ENCODE results near the gene FNDC1. TPM values are rescaled to one million over a fixed set of nuclear protein-coding genes. Genes with fewer than 3 reads are reported as not detected.

Gene FNDC1
- total and polyA plus RNA-seq, 2 of the 13 experiments (the other 11 are each of a cell fraction or from before 2014, with no cell fraction given): not detected

DNA sequence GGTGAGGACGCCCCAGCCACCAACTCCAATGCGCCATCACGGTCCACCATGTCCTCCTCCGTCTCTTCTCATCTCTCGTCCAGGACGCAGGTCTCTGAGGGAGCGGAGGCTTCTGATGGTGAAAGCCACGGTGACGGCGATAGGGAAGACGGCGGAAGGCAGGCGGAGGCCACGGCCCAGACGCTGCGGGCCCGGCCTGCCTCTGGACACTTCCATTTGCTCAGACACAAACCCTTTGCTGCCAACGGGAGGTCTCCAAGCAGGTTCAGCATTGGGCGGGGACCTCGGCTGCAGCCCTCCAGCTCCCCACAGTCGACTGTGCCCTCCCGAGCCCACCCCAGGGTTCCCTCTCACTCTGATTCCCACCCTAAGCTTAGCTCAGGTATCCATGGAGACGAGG lies 63.6 kb downstream of the FNDC1 start (continued):
- TF ChIP-seq, protein P1, sequence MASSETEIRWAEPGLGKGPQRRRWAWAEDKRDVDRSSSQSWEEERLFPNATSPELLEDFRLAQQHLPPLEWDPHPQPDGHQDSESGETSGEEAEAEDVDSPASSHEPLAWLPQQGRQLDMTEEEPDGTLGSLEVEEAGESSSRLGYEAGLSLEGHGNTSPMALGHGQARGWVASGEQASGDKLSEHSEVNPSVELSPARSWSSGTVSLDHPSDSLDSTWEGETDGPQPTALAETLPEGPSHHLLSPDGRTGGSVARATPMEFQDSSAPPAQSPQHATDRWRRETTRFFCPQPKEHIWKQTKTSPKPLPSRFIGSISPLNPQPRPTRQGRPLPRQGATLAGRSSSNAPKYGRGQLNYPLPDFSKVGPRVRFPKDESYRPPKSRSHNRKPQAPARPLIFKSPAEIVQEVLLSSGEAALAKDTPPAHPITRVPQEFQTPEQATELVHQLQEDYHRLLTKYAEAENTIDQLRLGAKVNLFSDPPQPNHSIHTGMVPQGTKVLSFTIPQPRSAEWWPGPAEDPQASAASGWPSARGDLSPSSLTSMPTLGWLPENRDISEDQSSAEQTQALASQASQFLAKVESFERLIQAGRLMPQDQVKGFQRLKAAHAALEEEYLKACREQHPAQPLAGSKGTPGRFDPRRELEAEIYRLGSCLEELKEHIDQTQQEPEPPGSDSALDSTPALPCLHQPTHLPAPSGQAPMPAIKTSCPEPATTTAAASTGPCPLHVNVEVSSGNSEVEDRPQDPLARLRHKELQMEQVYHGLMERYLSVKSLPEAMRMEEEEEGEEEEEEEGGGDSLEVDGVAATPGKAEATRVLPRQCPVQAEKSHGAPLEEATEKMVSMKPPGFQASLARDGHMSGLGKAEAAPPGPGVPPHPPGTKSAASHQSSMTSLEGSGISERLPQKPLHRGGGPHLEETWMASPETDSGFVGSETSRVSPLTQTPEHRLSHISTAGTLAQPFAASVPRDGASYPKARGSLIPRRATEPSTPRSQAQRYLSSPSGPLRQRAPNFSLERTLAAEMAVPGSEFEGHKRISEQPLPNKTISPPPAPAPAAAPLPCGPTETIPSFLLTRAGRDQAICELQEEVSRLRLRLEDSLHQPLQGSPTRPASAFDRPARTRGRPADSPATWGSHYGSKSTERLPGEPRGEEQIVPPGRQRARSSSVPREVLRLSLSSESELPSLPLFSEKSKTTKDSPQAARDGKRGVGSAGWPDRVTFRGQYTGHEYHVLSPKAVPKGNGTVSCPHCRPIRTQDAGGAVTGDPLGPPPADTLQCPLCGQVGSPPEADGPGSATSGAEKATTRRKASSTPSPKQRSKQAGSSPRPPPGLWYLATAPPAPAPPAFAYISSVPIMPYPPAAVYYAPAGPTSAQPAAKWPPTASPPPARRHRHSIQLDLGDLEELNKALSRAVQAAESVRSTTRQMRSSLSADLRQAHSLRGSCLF (CRISPR knock-in tag; IDR thresholded peaks at IDR 0.05; ENCODE audit: borderline replicate concordance): no peak

DNA sequence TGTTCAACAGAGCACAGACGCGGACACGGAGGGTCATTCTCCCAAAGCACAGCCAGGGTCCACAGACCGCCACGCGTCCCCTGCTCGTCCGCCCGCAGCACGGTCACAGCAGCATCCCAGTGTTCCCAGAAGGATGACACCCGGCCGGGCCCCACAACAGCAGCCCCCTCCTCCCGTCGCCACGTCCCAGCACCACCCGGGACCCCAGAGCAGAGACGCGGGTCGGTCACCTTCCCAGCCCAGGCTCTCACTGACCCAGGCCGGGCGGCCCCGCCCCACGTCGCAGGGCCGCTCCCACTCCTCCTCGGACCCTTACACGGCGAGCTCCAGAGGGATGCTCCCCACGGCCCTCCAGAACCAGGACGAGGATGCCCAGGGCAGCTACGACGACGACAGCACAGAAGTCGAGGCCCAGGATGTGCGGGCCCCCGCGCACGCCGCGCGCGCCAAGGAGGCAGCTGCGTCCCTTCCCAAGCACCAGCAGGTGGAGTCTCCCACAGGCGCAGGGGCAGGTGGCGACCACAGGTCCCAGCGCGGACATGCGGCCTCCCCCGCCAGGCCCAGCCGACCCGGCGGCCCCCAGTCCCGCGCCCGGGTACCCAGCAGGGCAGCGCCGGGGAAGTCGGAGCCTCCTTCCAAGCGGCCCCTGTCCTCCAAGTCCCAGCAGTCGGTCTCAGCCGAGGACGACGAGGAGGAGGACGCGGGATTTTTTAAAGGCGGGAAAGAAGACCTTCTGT lies 64.3 kb downstream of the FNDC1 start:
- Histone ChIP-seq H2AFZ (ENCODE audit: low read length) (no peak overlapping the region), H3K4me2 (ENCODE audit: low read depth, low read length) (no peak overlapping the region), H3K9ac (ENCODE audit: insufficient read depth, low read depth, low read length) (no peak overlapping the region), H4K20me1 (ENCODE audit: insufficient read depth, low read length) (no peaks in the 10 kb centered on the region), H3K27ac (ENCODE audit: extremely low read length, insufficient read depth, low read length) (no peak overlapping the region), H3K9me3 (ENCODE audit: low read length) (no peaks in the 10 kb centered on the region), H3K4me1 (ENCODE audit: insufficient read depth, low read length) (no peaks in the 10 kb centered on the region), H3K4me3 (replicated peaks in 1 of 3; ENCODE audit: insufficient read depth in 1 of 3, low read depth in 2 of 3, low read length in 3 of 3) (no peak overlapping the region), H3K27me3 (ENCODE audit: control insufficient read depth in 1 of 2, insufficient read depth in 2 of 2, low read length in 2 of 2) (peaks cover 4 to 45% of the 10 kb centered on the region in 2 experiments; a peak in 3 of 5 replicates), H3K36me3 (replicated peaks in 1 of 2; ENCODE audit: control insufficient read depth in 1 of 2, insufficient read depth in 2 of 2, low read length in 2 of 2) (no peaks in the 10 kb centered on the region), H3K79me2 (ENCODE audit: insufficient read depth, low read length) (no peaks in the 10 kb centered on the region)
- ATAC-seq (peak; percentile 62), DNase-seq (ENCODE audit: low spot score) (no peak), FAIRE-seq (no peak)
- in situ Hi-C loops (cut with HindIII; ENCODE audit: extremely low pct_ligation_motif_present, low pct_unique_long_range_greater_than_20kb) (no loop called here), intact Hi-C loops (cut with micrococcal nuclease; ENCODE audit: unreplicated experiment) (no loop called here)
- BruUV-seq (replicated peaks): no TSS peak
- CTCF ChIA-PET (ENCODE audit: low intra/inter-chr PET ratio, low total read pairs): no interaction called here
- TF ChIP-seq, protein P2, sequence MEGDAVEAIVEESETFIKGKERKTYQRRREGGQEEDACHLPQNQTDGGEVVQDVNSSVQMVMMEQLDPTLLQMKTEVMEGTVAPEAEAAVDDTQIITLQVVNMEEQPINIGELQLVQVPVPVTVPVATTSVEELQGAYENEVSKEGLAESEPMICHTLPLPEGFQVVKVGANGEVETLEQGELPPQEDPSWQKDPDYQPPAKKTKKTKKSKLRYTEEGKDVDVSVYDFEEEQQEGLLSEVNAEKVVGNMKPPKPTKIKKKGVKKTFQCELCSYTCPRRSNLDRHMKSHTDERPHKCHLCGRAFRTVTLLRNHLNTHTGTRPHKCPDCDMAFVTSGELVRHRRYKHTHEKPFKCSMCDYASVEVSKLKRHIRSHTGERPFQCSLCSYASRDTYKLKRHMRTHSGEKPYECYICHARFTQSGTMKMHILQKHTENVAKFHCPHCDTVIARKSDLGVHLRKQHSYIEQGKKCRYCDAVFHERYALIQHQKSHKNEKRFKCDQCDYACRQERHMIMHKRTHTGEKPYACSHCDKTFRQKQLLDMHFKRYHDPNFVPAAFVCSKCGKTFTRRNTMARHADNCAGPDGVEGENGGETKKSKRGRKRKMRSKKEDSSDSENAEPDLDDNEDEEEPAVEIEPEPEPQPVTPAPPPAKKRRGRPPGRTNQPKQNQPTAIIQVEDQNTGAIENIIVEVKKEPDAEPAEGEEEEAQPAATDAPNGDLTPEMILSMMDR (CRISPR knock-in tag; IDR thresholded peaks at IDR 0.05): 0 out of 2 replicates have a peak, but pooled peaks have one; percentile 10
- TF ChIP-seq, protein P3, sequence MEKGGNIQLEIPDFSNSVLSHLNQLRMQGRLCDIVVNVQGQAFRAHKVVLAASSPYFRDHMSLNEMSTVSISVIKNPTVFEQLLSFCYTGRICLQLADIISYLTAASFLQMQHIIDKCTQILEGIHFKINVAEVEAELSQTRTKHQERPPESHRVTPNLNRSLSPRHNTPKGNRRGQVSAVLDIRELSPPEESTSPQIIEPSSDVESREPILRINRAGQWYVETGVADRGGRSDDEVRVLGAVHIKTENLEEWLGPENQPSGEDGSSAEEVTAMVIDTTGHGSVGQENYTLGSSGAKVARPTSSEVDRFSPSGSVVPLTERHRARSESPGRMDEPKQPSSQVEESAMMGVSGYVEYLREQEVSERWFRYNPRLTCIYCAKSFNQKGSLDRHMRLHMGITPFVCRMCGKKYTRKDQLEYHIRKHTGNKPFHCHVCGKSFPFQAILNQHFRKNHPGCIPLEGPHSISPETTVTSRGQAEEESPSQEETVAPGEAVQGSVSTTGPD (CRISPR knock-in tag; IDR thresholded peaks at IDR 0.05): no peak
- WGBS (ENCODE audit: low lambda C conversion rate): 45% methylated on average over 27 of the region's 66 CpGs
- POLR2A ChIA-PET: no interaction called here
